Rectal smooth muscle tissue (tissue), 1 donor: Measurements from ENCODE around the gene ENDOV.
"Not testable (repeated sequence)": the region's sequence is repeated elsewhere in the genome, so short reads cannot be mapped to it uniquely, and the experiment has no call there.

Experiments
- H3K27ac ChIP-seq: one replicate; pipeline ENCODE4 v1.7.0; 2013; ENCODE audit warnings: low read depth, low read length, inconsistent platforms
- H3K27me3 ChIP-seq: one replicate; pipeline ENCODE4 v1.7.0; 2013; ENCODE audit warnings: low read length; ENCODE audit not compliant: control insufficient read depth, insufficient read depth
- H3K36me3 ChIP-seq: one replicate; pipeline ENCODE4 v1.7.0; 2013; ENCODE audit warnings: low read length; ENCODE audit not compliant: control insufficient read depth, insufficient read depth
- H3K4me1 ChIP-seq: one replicate; pipeline ENCODE4 v1.7.0; 2013; ENCODE audit warnings: low read length; ENCODE audit not compliant: control insufficient read depth, insufficient read depth
- H3K4me3 ChIP-seq: one replicate; pipeline ENCODE4 v1.7.0; 2013; ENCODE audit warnings: low read length
- H3K9ac ChIP-seq: one replicate; pipeline ENCODE4 v1.7.0; 2013; ENCODE audit warnings: low read length

Gene ENDOV

GRCh38 chr17:80393961-80394360 is 21.0 kb upstream of the ENDOV start:
- no peaks in the 10 kb centered on the region for H3K27me3 ChIP-seq
- H3K9ac ChIP-seq, result no peak overlapping the region
- H3K27ac ChIP-seq, result no peak overlapping the region
- H3K4me3 ChIP-seq, result no peak overlapping the region
- no peaks in the 10 kb centered on the region for H3K4me1 ChIP-seq
- H3K36me3 ChIP-seq, result peaks cover 25% of the 10 kb centered on the region

- H3K4me1 ChIP-seq, result no peaks in the 10 kb centered on the region
- H3K27me3 ChIP-seq, result no peaks in the 10 kb centered on the region
- no peak overlapping the region for H3K4me3 ChIP-seq
- peaks cover 18% of the 10 kb centered on the region for H3K36me3 ChIP-seq
- no peak overlapping the region for H3K27ac ChIP-seq
- H3K9ac ChIP-seq, result no peak overlapping the region
These were observed 20.2 kb upstream of the ENDOV start for GRCh38 chr17:80394629-80395216.

GRCh38 chr17:80395402-80396151 is 19.4 kb upstream of the ENDOV start:
- Histone ChIP-seq H3K4me3 (no peak overlapping the region), H3K4me1 (no peaks in the 10 kb centered on the region), H3K27ac (no peak overlapping the region), H3K36me3 (peaks cover 15% of the 10 kb centered on the region), H3K27me3 (no peaks in the 10 kb centered on the region), H3K9ac (no peak overlapping the region)

GRCh38 chr17:80396157-80397033 is 18.6 kb upstream of the ENDOV start:
- no peak overlapping the region for H3K9ac ChIP-seq
- no peak overlapping the region for H3K27ac ChIP-seq
- no peaks in the 10 kb centered on the region for H3K27me3 ChIP-seq
- H3K4me3 ChIP-seq, result no peak overlapping the region
- no peaks in the 10 kb centered on the region for H3K4me1 ChIP-seq
- H3K36me3 ChIP-seq, result peaks cover 10% of the 10 kb centered on the region

GRCh38 chr17:80397034-80397387 is 18.0 kb upstream of the ENDOV start:
- H3K27ac ChIP-seq, result no peak overlapping the region
- peaks cover 9% of the 10 kb centered on the region for H3K36me3 ChIP-seq
- no peak overlapping the region for H3K4me3 ChIP-seq
- H3K4me1 ChIP-seq, result no peaks in the 10 kb centered on the region
- H3K27me3 ChIP-seq, result no peaks in the 10 kb centered on the region
- H3K9ac ChIP-seq, result no peak overlapping the region

DNA sequence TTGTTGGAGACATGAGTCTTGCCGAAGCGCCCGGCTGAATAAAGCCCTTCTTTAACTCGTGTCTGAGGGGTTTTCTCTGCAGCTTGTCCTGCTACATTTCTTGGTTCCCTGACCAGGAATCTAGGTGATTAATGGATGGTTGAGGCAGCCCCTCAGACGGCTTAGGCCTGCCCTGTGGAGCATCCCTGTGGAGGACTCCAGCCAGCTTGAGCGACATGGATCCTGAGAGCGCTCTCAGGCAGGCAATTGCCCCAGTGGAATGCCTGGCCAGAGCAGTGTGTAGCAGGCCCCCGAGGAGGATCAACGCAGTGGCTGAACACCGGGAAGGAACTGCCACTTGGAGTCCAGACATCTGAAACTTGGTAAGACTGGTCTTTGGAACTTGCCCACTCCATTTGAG is 17.3 kb upstream of the ENDOV start:
- Histone ChIP-seq H3K4me3 (no peak overlapping the region), H3K27ac (no peak overlapping the region), H3K9ac (no peak overlapping the region), H3K27me3 (no peaks in the 10 kb centered on the region), H3K4me1 (no peaks in the 10 kb centered on the region), H3K36me3 (peaks cover 9% of the 10 kb centered on the region)

- not testable (repeated sequence) for H3K36me3 ChIP-seq, H3K27me3 ChIP-seq, H3K9ac ChIP-seq, H3K4me3 ChIP-seq, H3K4me1 ChIP-seq, H3K27ac ChIP-seq
These were observed 13.9 kb upstream of the ENDOV start for GRCh38 chr17:80401086-80401485.

GRCh38 chr17:80402102-80402501 is 12.9 kb upstream of the ENDOV start:
- not testable (repeated sequence) for H3K4me1 ChIP-seq, H3K36me3 ChIP-seq, H3K27ac ChIP-seq, H3K9ac ChIP-seq, H3K4me3 ChIP-seq, H3K27me3 ChIP-seq

DNA sequence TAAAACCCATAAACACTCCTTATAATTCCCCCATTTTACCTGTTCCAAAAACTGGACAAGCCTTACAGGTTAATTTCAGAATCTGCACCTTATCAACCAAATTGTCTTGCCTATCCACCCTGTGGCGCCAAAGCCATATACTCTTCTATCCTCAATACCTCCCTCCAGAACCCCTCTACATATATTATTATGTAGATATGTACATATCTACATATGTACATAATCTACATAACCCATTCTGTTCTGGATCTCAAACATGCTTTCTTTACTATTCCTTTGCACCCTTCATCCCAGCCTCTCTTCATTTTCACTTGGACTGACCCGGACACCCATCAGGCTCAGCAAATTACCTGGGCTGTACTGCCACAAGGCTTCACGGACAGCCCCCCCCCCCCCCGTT is 12.0 kb upstream of the ENDOV start:
- H3K9ac ChIP-seq, result no peak overlapping the region
- no peak overlapping the region for H3K27ac ChIP-seq
- no peaks in the 10 kb centered on the region for H3K4me1 ChIP-seq
- H3K27me3 ChIP-seq, result no peaks in the 10 kb centered on the region
- H3K36me3 ChIP-seq, result no peaks in the 10 kb centered on the region
- H3K4me3 ChIP-seq, result no peak overlapping the region

GRCh38 chr17:80406146-80406545 is 8.8 kb upstream of the ENDOV start:
- Histone ChIP-seq H3K4me1 (no peaks in the 10 kb centered on the region), H3K4me3 (no peak overlapping the region), H3K27ac (no peak overlapping the region), H3K27me3 (no peaks in the 10 kb centered on the region), H3K36me3 (no peaks in the 10 kb centered on the region), H3K9ac (no peak overlapping the region)

GRCh38 chr17:80407917-80408316 is 7.0 kb upstream of the ENDOV start:
- not testable (repeated sequence) for H3K36me3 ChIP-seq, H3K9ac ChIP-seq, H3K27me3 ChIP-seq, H3K4me3 ChIP-seq, H3K27ac ChIP-seq, H3K4me1 ChIP-seq

DNA sequence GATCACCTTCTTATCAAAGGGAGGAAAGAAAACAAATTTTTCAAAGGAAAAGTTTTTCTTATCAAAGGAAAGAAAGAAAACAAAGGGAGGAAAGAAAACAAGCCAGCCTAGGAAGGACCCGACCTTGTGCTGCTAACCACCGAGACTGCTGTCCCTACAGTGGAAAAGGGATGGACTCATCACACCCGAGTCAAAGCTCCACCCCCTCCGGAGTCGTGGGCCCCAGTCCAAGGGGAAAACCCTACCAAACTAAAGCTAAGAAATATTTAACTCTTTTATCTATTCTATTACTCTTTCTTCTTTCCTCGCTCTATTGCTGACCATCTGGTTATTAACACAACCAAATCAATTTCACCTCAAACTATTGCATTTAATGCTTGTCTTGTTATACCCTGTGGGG is 6.1 kb upstream of the ENDOV start:
- Histone ChIP-seq H3K4me1 (no peaks in the 10 kb centered on the region), H3K36me3 (no peaks in the 10 kb centered on the region), H3K27me3 (no peaks in the 10 kb centered on the region), H3K4me3 (no peak overlapping the region), H3K9ac (no peak overlapping the region), H3K27ac (no peak overlapping the region)
